HCT116 (cell line): Measurements from ENCODE around the gene PDRG1. TPM values are rescaled to one million over a fixed set of nuclear protein-coding genes. Genes with fewer than 3 reads are reported as not detected.

Experiments
- ATAC-seq: fragments of 200-7000 bp; cut with Tn5 transposase; 2 replicates; pipeline ENCODE4 v1.9.1; 2020; ENCODE audit warnings: mild to moderate bottlenecking, moderate library complexity
- BruUV-seq: library from RNA; stranded (reverse); fragments of 400-500 nt; replicated peaks from 2 replicates; lab custom pipeline; 2021; lab: Mats Ljungman, UMichigan
- CTCF ChIA-PET: fragments of 300-600 bp; sonication (Branson Sonifier 250); formaldehyde crosslinking; loops from one replicate; lab custom pipeline; 2021; ENCODE audit warnings: antibody characterized with exemption; lab: Charles Lee
- POLR2A ChIA-PET: fragments of 300-600, 350-600 bp; sonication (Branson Sonifier 250); formaldehyde crosslinking; loops from one replicate; lab custom pipeline; 2021; ENCODE audit warnings: antibody characterized with exemption; lab: Charles Lee
- RAD21 ChIA-PET, 2 experiments: fragments of 300-600 bp; sonication (Branson Sonifier 250); formaldehyde crosslinking; loops; one replicate each; lab custom pipeline; 2023; ENCODE audit warnings: low total read pairs in 2 of 2; ENCODE audit not compliant: uncharacterized antibody in 2 of 2, unreplicated experiment in 2 of 2, low non-redundant PET in 1 of 2; lab: Charles Lee
- DNase-seq: peaks from one replicate; pipeline ENCODE4 v3.0.0-alpha.2; 2010; ENCODE audit warnings: low read depth, low spot score
- H2AFZ ChIP-seq: fragments of 200-600 bp; shearing (Covaris generic), sonication (generic); 2 replicates; pipeline ENCODE4 v1.6.1; 2017; ENCODE audit warnings: low read depth, mixed run types, mixed read lengths, antibody characterized with exemption, low read length; ENCODE audit not compliant: poor library complexity, severe bottlenecking
- H3K27ac ChIP-seq: 2 replicates; pipeline ENCODE4 v1.5.1; 2012; ENCODE audit warnings: low read depth, low read length
- H3K27me3 ChIP-seq: fragments of 200-600 bp; sonication (generic); 2 replicates; pipeline ENCODE4 v1.6.1; 2016; ENCODE audit warnings: mixed run types, low read length, mixed read lengths; ENCODE audit not compliant: insufficient read depth
- H3K36me3 ChIP-seq, 2 experiments: fragments of 200-500 bp in 1 of 2; fragments of 200-600 bp in 1 of 2; sonication (Bioruptor generic) in 1 of 2; sonication (generic) in 1 of 2; 2 replicates each; pipeline versions ENCODE4 v1.5.1 to v1.6.1; 2014 to 2016; ENCODE audit warnings: low read length in 2 of 2, inconsistent platforms in 1 of 2, mixed read lengths in 1 of 2, mixed run types in 1 of 2; ENCODE audit not compliant: insufficient read depth in 2 of 2, control insufficient read depth in 1 of 2
- H3K4me1 ChIP-seq, 2 experiments: fragments of 200-600 bp in 1 of 2; sonication (generic) in 1 of 2; 2 replicates each; pipeline versions ENCODE4 v1.5.1 to v1.6.1; 2012 to 2017; ENCODE audit warnings: low read length in 2 of 2, inconsistent platforms in 1 of 2, mild to moderate bottlenecking in 1 of 2, mixed read lengths in 1 of 2, mixed run types in 1 of 2, moderate library complexity in 1 of 2; ENCODE audit not compliant: insufficient read depth in 2 of 2, control insufficient read depth in 1 of 2
- H3K4me2 ChIP-seq: fragments of 200-600 bp; sonication (generic); 2 replicates; pipeline ENCODE4 v1.6.1; 2017; ENCODE audit warnings: mixed run types, low read length, mixed read lengths
- H3K4me3 ChIP-seq, 2 experiments: fragments of 200-600 bp in 1 of 2; sonication (generic) in 1 of 2; replicated peaks in 1 of 2; 2 replicates each; pipeline ENCODE4 v1.5.1; 2011 to 2016; ENCODE audit warnings: low read length in 2 of 2, control low read depth in 1 of 2, low read depth in 1 of 2, mild to moderate bottlenecking in 1 of 2, mixed read lengths in 1 of 2, mixed run types in 1 of 2
- H3K79me2 ChIP-seq: fragments of 200-600 bp; sonication (generic); 2 replicates; pipeline ENCODE4 v1.6.1; 2017; ENCODE audit warnings: mild to moderate bottlenecking, mixed run types, low read length, moderate library complexity, mixed read lengths; ENCODE audit not compliant: insufficient read depth
- H3K9ac ChIP-seq: fragments of 200-600 bp; sonication (generic); 2 replicates; pipeline ENCODE4 v1.6.1; 2016; ENCODE audit warnings: low read length, mixed read lengths
- H3K9me2 ChIP-seq: fragments of 200-600 bp; sonication (generic), shearing (Covaris generic); 2 replicates; pipeline ENCODE4 v1.6.1; 2017; ENCODE audit warnings: mixed run types, mild to moderate bottlenecking, moderate library complexity; ENCODE audit not compliant: insufficient read depth
- H3K9me3 ChIP-seq, 2 experiments: fragments of 200-500 bp in 1 of 2; fragments of 200-600 bp in 1 of 2; sonication (Bioruptor generic) in 1 of 2; sonication (generic) in 1 of 2; 2 replicates each; pipeline ENCODE4 v1.6.1; 2014 to 2017; ENCODE audit warnings: low read length in 2 of 2, mixed read lengths in 2 of 2, inconsistent platforms in 1 of 2, low read depth in 1 of 2, mild to moderate bottlenecking in 1 of 2, mixed run types in 1 of 2, moderate library complexity in 1 of 2; ENCODE audit not compliant: control insufficient read depth in 1 of 2, insufficient read depth in 1 of 2
- H4K20me1 ChIP-seq: fragments of 200-600 bp; sonication (generic), shearing (Covaris generic); 2 replicates; pipeline ENCODE4 v1.6.1; 2017; ENCODE audit warnings: mixed run types, mild to moderate bottlenecking, moderate library complexity; ENCODE audit not compliant: insufficient read depth
- ATF3 ChIP-seq: IDR thresholded peaks from 2 replicates; pipeline ENCODE4 v1.6.1; 2012
- CBX3 ChIP-seq: IDR thresholded peaks from 2 replicates; pipeline ENCODE4 v1.6.1; 2012; ENCODE audit warnings: low read depth
- CEBPB ChIP-seq: IDR thresholded peaks from 2 replicates; pipeline ENCODE4 v1.6.1; 2012; ENCODE audit warnings: low read depth
- CTCF ChIP-seq, 3 experiments: fragments of 200-600 bp in 1 of 3; sonication (generic) in 1 of 3; IDR thresholded peaks in 2 of 3; conservative IDR thresholded peaks in 1 of 3; 2 replicates each; pipeline ENCODE4 v1.5.1; 2012 to 2017; ENCODE audit warnings: low read depth in 2 of 3, low read length in 2 of 3, antibody characterized with exemption in 1 of 3, borderline replicate concordance in 1 of 3, control low read depth in 1 of 3, mild to moderate bottlenecking in 1 of 3, mixed read lengths in 1 of 3, mixed run types in 1 of 3, moderate library complexity in 1 of 3; ENCODE audit not compliant: insufficient read depth in 1 of 3
- ELF1 ChIP-seq: IDR thresholded peaks from 2 replicates; pipeline ENCODE4 v1.6.1; 2012; ENCODE audit warnings: low read depth, borderline replicate concordance
- EZH2 ChIP-seq: fragments of 200-600 bp; sonication (generic); IDR thresholded peaks from 2 replicates; pipeline ENCODE4 v1.6.1; 2017; ENCODE audit warnings: antibody characterized with exemption, mixed run types
- JUND ChIP-seq: IDR thresholded peaks from 2 replicates; pipeline ENCODE4 v1.6.1; 2012
- SRF ChIP-seq: IDR thresholded peaks from 2 replicates; pipeline ENCODE4 v1.6.1; 2012; ENCODE audit warnings: low read depth
- TCF7L2 ChIP-seq: IDR thresholded peaks from 2 replicates; pipeline ENCODE4 v1.7.0; 2011; ENCODE audit warnings: borderline replicate concordance, inconsistent platforms; ENCODE audit not compliant: insufficient read depth, insufficient read length; ENCODE audit errors: extremely low read depth
- intact Hi-C: fragments of 100-400 bp; cut with micrococcal nuclease; formaldehyde crosslinking; loops from 2 replicates; pipeline ENCODE4 v1.10.0; 2022
- total RNA-seq: library from RNA; stranded (reverse); gene quantifications from one replicate; pipeline ENCODE4 v1.2.1, GENCODE V29; 2021; ENCODE audit not compliant: unreplicated experiment
- TF ChIP-seq, protein P1 (sequence below): IDR thresholded peaks from 2 replicates; pipeline ENCODE4 v1.6.1; 2012
- TF ChIP-seq, protein P2 (sequence below): IDR thresholded peaks from 2 replicates; pipeline ENCODE4 v1.6.1; 2012; ENCODE audit warnings: low read depth

Gene PDRG1
- total RNA-seq, 1 experiment from 2014 or later, result 18.7 TPM

DNA sequence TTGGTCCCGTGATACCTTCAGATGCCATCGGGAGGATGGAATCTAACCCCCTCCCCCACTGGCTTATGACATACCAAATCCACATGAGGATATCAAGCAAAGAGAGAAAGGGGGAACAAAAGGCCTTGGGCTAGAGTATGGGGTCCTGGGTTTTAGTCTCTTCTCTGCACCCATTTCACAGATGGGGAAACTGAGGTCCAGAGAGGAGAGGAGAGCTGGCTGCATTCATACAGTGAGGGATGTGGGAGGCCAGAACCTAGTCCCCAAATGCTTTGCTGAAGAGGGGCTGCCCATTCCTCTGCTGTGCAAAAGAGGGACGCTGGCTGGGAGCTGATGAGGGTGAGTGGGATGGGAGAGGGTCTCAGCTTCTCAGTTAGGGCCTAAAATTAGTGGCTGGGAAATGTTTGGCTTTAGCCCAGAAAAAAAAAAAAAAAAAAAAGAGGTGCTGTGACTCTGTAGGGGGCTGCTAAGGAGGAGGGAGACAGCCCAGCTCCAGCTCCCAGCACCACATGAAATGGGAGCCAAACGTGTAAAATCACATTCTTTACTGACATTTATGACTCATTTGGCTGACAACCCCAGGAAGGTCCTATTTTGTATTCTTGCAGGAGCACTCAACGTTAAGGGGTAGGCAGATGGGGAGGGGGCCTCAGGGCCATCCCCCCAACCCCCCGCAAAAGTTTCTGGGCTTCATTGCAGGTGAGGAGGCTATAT, 28.0 kb upstream of the PDRG1 start (continued):
- no peak for TF ChIP-seq CTCF (IDR thresholded peaks at IDR 0.05 in 2 of 3, conservative IDR thresholded peaks at IDR 0.05 in 1 of 3; ENCODE audit: borderline replicate concordance in 1 of 3, insufficient read depth in 1 of 3, low read depth in 2 of 3, low read length in 2 of 3)
- TF ChIP-seq SRF, result no peak

DNA sequence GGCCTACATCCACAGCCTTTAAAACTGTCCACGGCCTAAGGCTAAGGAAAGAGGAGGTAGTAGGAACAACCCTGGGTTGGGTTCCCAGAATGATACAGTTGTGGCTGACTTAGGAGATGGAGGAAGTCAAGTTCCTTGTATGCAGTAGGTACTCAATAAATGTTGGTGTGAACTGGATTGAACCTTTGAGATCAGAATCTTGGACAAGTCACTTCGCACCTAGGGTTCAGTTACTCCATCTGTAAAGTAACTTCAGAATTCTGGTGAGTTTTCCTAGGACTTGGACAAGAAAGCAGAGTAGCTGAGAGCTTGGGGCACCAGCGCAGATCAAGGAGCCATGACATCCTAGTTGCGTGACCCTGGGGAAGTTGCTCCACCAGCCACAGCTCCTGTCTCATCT, 25.2 kb upstream of the PDRG1 start:
- Histone ChIP-seq H3K79me2 (no peaks in the 10 kb centered on the region), H3K4me3 (no peak overlapping the region), H3K9me2 (no peaks in the 10 kb centered on the region), H4K20me1 (no peaks in the 10 kb centered on the region), H3K9ac (no peak overlapping the region), H3K4me1 (no peaks in the 10 kb centered on the region), H3K4me2 (no peak overlapping the region), H3K9me3 (no peaks in the 10 kb centered on the region), H3K36me3 (no peaks in the 10 kb centered on the region), H3K27ac (no peak overlapping the region), H3K27me3 (0 out of 2 replicates have a peak, but pooled peaks cover 8% of the 10 kb centered on the region), H2AFZ (no peak overlapping the region)
- ATAC-seq (no peak), DNase-seq (no peak)
- ChIA-PET CTCF (no interaction called here), RAD21 (no interaction called here), POLR2A (no interaction called here)
- no TSS peak for BruUV-seq
- TF ChIP-seq, protein P1, sequence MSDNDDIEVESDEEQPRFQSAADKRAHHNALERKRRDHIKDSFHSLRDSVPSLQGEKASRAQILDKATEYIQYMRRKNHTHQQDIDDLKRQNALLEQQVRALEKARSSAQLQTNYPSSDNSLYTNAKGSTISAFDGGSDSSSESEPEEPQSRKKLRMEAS, result no peak
- no peak for TF ChIP-seq EZH2
- TF ChIP-seq, protein P2, sequence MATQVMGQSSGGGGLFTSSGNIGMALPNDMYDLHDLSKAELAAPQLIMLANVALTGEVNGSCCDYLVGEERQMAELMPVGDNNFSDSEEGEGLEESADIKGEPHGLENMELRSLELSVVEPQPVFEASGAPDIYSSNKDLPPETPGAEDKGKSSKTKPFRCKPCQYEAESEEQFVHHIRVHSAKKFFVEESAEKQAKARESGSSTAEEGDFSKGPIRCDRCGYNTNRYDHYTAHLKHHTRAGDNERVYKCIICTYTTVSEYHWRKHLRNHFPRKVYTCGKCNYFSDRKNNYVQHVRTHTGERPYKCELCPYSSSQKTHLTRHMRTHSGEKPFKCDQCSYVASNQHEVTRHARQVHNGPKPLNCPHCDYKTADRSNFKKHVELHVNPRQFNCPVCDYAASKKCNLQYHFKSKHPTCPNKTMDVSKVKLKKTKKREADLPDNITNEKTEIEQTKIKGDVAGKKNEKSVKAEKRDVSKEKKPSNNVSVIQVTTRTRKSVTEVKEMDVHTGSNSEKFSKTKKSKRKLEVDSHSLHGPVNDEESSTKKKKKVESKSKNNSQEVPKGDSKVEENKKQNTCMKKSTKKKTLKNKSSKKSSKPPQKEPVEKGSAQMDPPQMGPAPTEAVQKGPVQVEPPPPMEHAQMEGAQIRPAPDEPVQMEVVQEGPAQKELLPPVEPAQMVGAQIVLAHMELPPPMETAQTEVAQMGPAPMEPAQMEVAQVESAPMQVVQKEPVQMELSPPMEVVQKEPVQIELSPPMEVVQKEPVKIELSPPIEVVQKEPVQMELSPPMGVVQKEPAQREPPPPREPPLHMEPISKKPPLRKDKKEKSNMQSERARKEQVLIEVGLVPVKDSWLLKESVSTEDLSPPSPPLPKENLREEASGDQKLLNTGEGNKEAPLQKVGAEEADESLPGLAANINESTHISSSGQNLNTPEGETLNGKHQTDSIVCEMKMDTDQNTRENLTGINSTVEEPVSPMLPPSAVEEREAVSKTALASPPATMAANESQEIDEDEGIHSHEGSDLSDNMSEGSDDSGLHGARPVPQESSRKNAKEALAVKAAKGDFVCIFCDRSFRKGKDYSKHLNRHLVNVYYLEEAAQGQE, result no peak
- no peak for TF ChIP-seq CEBPB
- no peak for TF ChIP-seq CBX3
- no peak for TF ChIP-seq JUND
- no peak for TF ChIP-seq ELF1
- TF ChIP-seq TCF7L2, result no peak
- TF ChIP-seq ATF3, result no peak
- intact Hi-C loops, result no loop called here
